SIG-M5 treated with dmso at 0.1 percent for 504 hours (cell line): ENCODE measurements around the gene ANKRD10.
A peak's percentile ranks its signal among the peaks of the same experiment; 100 is the strongest.
"Not testable (repeated sequence)": the region's sequence is repeated elsewhere in the genome, so short reads cannot be mapped to it uniquely, and the experiment has no call there.

Experiments used
- DNase-seq: peaks from one replicate; lab custom pipeline; 2025; ENCODE audit not compliant: unreplicated experiment; lab: John Stamatoyannopoulos, UW

ANKRD10 gene

DNA sequence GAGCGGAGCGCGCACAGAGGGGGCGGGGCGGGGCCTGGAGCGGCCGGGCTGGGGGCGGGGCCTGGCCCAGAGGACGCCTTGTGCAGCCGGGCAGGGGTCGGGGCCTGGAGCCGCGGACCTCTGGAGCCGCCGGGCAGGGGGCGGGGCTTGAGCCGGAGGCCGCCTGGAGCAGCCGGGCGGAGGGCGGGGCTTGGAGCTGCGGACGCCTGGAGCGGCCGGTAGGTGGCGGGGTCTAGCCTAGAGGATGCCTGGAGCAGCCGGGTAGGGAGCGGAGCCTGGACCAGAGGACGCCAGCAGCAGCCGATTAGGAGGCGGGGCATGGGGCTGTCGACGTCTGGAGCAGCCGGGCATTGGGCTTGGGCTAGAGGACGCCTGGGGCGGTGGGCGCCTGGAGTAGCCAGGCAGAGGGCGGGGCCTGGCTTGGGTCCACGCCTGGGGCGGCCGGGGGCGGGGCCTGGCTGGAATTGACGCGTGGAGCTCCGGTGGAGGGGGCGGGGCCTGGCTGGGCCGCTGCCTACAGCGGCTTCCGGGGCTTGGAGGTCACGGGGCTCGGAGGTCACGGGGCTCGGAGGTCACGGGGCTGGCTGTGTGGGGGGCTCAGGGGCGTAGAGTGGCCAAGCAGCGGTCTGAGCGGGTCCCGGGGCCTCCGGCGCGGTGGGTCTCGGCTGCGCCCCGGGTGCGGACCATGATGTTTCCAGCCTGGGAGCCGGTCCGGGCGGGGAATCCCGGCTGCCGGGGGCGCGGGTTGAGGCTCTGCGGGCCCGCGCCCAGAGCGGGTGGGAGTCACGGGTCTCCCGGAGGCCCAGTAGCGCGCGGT, at the start of gene ANKRD10:
Gene ANKRD10 (minus strand): TSS at position 13 of the 817 bp plus-strand sequence. CDS start 135 bp downstream, outside the sequence.
- peak; percentile 99 for DNase-seq

DNA sequence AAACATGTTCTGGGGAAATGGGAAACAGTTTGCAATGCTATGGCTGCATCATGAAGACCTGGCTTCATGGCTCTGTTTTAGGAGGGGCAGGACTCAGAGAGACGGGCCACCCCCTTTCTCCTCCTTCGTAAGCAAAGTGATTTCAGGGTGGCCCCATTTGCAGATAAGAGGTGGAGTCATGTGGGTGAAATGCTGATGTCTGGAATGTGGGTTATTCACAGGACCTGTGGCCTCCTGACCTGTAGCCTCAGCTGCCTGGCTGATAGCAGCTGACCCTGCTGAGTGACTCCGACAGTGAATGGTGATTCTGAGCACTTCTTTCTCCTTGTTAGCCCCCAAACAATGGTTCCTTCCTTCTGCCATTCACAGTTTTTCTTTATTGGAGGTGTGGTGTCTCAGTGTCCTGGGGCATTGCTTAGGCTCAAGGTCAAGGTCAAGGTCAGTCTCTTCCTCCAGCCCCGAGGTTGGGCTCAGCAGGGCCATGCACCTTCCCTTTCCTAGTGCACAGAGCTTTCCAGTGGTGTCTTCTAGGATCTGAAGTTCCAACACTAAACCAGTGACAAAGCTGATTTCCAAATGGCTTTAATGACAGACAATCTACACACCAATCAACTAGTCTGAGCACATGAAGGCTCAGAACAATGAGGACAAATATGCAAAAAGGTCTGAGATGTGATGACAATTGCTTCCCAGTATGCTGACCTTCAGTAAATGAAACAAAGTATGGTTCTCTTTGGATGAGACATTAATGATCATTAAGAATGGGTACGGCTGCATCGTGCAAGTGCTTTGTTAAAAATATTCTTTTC, 49.6 kb upstream of the ANKRD10 start:
- DNase-seq, result no peak

DNA sequence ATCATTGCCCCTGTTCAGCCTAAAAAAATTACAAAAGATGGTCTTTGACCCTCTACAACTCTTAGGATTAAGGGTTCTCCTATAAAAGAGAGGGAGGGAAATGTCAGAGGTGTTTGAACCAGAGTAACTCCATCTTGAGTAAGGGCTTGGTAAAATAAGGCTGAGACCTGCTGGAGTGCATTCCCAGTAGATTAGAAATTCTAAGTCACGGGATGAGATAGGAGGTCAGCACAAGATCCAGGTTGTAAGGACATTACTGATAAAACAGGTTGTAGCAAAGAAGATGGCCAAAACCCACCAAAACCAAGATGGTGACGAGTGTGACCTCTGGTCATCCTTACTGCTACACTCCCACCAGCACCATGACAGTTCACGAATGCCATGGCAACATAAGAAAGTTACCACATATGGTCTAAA, 48.7 kb upstream of the ANKRD10 start:
- no peak for DNase-seq

DNA sequence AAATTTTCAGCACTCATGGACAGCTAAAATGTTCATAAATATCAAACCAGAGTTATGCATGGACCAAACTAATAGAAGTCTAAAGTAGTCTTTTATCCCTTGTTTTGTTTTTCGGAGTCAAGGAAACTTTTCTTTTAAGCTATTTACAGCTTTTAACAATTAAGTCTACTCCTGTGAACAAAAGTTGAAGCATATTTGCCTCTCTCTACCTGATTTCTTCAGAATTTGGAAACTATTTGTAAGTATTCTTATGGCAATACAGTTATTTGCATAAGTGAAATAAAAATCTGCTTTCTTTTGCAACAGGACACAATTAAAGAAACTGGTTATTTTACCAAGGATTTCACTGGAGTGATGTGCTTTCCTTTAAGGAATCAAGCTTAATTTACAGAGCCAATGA, 47.1 kb upstream of the ANKRD10 start:
- DNase-seq, result no peak

DNA sequence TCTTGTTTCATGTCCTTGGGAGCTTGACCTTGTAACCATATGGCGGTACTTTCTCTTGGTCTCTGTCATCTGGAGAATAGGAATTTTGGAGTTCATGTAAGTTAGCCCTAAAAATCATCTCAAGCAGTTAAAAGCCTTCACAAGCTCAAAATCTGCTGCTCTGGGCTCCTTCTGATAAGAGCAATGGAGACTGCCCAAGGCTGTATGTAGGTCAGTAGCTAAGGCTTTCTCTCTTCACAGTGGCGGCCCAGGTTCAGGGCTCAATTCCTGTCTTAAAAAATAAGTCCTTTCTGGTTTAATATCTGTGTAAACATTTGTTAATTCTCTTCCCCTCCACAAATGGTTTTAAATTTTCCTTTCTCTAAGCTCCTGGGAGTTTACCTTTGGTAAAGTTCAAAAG, 45.3 kb upstream of the ANKRD10 start:
- no peak for DNase-seq

DNA sequence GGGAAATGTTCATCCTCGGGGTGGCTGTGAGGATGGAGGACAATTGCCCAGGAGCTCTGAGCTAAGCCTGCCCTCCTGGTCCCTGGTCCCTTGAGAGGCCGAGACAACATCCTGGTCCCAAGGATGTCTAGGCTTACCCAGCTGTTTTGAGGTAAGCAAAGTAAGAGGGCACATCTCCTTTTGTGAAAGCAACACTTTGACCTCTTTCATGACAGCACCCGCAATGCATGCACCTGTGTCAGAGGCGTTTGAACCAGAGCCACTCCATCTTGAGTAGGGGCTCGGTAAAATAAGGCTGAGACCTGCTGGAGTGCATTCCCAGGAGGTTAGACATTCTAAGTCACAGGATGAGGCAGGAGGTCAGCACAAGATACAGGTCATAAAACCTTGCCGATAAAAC, 43.1 kb upstream of the ANKRD10 start:
- DNase-seq, result no peak

DNA sequence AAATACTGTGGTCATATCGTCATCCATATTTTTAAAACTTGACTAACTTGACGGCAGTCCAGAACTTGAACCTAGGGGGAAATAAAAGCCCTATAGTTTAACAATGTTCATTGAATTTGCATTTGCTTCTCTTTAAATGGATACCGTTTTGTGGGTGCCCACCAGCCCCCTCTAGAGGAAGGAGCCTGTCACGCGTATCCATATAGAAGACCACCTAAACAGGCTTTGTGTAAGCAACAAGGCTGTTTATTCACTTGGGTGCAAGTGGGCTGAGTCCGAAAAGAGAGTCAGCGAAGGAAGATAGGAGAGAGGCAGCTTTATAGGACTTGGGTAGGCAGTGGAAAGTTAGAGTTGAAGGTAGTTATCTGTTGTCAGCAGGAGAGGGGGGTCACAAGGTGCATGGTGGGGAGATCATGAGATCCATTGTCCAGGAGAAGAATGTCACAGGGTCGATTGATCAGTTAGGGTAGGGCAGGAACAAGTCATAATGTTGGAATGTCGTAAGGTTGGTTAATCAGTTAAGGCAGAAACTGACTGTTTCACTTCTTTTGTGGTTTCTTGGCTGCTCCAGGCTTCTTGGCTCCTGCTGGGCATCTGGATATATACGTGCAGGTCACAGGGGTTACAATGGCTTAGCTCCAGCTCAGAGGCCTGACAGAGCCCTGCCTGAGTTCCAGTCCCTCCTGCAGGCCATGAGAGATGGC, 42.5 kb upstream of the ANKRD10 start:
- DNase-seq, result peak; percentile 38

DNA sequence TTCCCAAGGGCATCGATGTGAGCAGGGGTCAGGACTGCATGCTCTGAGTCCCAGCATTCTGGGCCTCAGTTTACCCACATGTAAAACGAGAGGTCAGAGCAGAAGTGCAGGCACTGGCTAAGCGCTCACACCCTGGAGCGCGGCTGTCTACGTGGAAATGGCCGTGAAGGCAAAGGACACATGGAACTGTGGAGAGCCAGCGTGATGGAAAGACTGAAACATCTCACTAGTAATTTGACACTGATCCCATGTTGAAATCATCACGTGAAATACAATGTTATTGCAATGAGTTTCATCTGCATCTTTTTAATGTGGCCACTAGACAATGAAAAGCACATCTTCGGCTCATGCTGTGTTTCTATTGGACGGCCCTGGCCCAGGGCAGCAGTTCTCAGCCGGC, 41.3 kb upstream of the ANKRD10 start:
- not testable (repeated sequence) for DNase-seq

DNA sequence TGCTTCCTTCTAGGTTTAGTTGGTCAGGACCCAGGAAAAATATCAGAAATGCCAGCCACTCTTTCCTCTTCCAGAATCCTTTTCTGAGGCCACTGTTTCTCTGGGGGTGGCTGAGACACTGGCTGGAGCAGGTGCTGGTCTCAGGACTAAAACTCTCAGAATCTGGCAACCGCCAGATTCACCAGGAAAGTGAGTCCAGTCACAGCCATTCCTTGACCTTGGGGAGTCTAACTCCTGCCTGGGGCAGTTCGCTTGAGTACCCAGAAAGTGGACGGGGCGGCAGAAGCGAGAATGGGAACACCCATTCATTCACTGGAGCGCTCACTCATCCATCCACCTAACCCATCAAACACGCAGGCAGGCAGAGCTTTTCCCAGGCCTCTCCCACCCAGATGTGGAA, 40.7 kb upstream of the ANKRD10 start:
- DNase-seq, result not testable (repeated sequence)

DNA sequence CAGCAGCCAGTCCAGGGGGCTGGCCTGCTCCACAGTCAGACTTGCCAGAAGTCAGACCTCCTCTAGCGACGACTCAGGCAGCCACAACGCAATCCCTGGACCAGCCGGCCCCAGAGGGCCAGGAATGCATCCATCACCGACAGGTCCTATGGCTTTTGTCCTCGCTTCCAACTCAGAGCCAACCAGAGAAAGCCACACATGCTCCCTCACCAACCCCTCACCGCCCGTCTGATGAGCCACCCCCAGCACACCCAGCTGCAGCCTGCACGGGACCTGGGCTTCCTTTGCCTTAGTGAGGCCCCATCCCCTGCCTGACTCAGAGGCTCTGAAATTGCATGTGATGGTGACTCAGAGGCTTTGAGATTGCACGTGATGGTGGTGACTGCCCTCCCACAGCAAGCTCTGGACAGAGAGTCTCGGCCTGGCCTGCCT, 40.2 kb upstream of the ANKRD10 start:
- peak; percentile 79 for DNase-seq

DNA sequence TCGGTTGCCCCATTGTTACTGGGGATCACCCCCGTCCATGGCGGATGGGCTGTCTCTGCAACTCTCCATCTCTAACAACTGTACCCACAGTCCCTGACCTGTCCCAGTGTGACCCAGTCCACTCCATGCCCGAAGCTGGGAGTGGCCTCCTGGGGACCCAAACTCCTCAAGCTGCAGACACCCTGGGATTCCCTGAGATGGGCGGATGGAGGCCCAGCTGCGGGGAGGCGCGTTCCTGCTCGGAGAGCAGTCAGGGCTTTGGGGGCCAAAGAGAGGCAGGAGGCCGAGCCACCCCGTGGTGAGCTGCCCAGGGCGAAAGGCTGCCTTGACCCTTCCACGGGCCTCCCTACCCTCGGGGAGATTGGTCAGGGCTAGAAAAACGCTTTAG, 39.7 kb upstream of the ANKRD10 start:
- DNase-seq, result not testable (repeated sequence)

DNA sequence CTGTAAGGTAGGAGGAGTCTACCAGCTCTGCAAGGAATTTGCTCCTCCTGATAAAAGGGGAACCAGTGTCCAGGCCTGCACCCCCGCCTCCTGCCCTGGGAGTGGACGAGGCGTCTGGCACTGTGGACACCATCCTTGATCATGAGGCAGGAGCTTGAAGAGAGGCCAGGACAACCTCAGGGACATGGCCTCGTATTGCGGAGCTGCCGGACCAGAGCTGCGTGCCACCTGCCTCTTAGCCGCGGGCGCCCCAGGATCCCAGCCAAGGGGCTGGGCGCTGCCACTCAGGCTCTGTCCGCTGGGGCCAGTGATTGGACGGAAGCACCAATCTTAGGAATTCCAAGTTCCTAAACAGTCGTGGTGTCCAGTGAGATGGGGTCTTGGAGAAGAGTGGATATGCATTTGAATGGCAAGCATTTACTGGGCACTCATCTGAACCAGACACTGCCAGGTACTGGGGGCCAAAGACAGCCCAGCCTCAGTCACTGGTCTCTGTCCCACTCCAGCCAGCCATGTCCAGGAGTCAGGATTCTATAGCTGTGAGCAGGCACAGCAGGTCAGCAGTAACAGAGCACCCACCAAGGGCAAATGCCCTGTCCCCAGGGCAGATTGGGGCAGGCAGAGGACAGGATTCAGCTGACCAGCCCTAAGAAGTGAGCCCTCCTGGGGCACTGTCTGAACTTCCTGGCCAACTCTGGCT, 39.1 kb upstream of the ANKRD10 start:
- no peak for DNase-seq

DNA sequence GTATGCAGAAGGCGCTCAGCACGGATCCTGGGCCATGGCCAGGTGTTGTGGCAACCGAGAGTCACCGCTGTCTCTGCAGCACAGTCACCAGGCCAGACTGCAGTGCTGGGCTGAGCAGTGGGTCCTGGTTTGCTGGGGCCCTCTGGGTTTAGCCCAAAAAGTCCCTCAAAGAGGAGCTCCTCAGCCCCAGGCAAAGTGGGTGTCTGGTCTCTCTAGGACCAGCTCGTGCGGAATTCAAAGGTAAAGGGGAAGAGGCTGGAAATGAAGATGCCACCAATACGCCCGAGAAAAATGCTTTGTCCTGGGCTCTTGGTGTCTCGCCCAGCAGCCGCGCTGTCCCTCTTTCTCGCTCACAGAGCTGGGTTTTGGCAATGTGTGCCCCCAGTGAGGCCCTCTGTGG, 38.5 kb upstream of the ANKRD10 start:
- DNase-seq, result no peak

DNA sequence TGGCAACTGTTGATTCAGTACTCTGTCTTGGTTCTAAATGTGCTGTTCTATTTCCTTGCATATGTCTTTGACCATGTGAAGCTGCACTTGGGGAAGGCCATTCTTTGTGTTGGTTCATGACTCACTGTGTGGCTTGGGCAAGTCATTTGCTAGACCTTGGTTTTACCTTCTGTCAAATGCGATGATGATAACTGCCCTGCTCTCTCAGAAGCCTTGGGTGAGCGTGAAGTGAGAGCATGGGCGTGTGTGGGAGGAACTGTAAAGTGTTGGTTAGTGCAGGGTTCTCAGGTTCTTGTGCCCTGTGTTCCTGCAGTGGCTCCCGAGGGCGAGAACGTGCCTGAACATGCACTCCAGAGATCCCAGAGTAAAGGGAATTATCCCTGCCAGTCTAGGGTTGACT, 37.3 kb upstream of the ANKRD10 start:
- DNase-seq, result not testable (repeated sequence)

DNA sequence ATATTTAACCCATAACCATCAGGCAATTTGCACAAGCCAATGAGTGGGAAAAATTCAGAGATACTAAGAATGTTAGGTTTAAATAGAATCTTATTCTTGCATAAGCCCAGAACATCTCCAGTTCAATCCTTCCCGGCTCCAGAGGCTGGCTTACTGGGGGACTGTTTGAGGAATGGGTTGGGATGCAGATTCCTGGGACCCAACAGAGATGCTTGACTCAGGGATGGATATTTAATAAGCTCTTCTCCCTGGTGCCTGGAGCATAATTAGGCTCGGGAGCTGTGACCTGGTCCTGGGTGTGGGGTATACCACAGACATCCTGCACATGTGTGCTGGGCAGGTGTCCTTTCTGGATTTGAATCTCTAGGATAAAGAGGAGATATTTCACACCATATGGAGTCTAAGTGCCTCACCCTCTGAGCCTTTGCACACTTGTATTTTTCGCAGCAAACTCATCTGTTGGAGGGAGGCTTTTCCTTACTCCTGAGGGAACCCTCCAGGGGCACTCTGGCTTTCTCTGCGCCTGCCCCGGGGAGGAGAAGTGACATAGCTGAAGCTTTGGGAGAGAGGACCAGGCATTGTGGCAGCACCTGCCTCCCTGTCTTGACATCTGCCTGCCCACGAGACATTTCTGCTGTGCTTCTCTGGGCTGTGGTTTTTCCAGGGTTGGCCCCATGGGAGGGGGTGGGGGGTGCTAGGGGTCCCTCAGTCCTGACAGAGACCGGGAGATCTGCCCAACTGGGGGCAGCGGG, 36.1 kb upstream of the ANKRD10 start:
- no peak for DNase-seq

DNA sequence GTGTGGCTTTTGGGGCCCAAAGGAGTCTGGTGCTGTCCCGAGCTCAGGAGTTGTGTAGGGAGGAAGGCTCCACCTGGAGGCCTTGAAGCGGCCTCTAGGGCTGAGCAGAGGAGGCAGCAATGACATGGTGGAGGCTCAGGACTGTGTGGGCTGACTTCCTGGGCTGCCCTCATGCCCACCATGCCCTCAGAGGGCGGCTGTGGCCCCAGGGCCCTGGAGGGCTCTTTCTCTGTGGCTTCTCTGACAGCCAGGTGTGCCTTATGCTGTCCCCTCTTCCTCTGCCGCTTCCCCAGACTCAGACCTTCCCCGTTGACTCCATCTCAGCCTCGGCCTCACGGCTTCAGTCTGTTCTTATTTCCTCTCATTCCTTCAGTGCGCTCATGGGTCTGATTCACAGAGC, 35.5 kb upstream of the ANKRD10 start:
- DNase-seq, result no peak

DNA sequence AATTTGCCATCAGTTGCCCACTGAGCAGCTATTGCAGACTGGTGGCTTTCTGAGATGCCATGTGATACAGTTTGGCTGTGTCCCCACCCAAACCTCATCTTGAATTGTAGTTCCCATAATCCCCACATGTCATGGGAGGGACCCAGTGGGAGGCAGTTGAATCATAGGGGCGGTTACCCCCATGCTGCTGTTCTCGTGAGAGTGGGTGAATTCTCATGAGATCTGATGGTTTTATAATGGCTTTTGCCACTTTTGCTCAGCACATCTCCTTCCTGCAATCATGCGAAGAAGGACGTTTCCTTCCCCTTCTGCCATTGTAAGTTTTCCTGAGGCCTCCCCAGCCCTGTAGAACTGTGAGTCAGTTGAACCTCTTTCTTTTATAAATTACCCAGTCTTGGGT, 34.8 kb upstream of the ANKRD10 start:
- no peak for DNase-seq

DNA sequence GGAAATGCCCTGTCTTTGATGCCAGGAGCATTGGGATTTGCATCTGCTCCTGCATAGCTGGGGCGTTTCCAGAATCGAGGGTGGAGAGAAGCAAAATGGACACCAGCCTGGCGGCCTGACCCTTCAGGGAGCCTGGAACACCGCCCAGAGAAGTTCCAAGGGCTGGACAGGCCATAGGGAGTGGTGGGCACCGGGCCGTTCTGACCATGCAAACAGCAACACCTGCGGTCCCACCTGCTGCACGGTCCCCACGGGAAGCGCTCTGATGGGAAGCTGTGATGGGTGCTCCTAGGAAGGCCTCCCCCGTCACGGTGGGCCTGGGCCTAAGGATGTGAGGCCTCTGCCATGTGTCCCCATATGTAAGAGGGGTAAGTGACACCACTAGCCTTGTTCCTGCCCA, 34.2 kb upstream of the ANKRD10 start:
- DNase-seq, result no peak

DNA sequence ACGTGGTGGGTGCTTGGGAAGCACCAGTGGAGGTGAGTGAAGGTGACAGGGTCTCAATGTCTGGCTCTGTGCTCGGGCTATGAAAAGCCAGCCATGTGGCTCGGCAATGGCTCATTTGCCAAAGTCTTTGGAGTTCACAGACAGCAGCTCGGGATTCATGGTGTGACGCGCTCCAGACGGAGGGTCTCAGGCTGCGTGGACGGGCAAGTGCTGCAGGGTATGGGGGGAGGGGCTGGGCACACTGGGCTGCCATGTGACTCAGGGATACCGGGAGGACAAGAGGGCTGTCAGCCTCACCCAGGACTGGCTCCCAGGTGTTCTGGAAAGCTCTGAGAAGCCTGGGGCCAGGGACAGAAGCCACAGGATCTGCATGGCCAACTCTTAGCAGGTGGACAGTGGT, 32.5 kb upstream of the ANKRD10 start:
- not testable (repeated sequence) for DNase-seq

DNA sequence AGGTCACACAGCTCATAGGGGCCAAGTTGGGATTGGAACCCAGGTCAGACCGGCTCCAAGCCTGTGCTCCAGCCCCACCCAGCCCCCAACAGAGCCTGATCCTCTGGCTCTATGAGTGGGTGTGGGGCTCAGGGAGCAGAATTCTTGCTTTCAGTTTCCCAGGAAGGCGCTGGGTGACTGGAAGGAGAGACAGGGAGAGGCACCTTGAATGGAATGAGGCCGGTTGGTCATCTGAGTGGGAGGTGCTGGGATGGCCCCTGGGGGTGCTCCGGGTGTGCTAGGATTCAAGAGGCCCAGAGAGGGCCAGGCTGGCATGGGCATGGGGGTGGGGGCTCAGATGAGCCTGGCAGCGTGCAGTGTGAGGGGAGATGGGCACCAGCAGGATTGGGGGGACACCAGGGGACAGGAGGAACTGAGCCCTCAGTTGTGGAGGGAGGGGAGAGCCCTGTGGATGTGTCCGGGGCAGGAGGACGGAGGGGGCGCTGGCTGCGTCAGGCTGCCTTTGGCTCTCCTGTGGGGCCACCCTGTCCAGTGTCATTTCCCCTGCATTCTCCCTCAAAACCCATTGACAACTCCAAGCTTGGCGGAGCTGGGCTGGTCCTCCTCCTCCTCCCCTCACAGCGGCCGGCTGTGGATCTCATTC, 31.2 kb upstream of the ANKRD10 start:
- DNase-seq, result no peak
